Ammon's horn (tissue), 1 donor: ENCODE measurements around the gene SMARCB1.
"Not testable (repeated sequence)": the region's sequence is repeated elsewhere in the genome, so short reads cannot be mapped to it uniquely, and the experiment has no call there.

ENCODE experiments used
- DNase-seq: peaks from one replicate; pipeline ENCODE4 v3.0.0-alpha.2; 2016; ENCODE audit warnings: low spot score

The SMARCB1 gene

GRCh38 chr22:23846081-23846469, 59.3 kb downstream of the SMARCB1 start:
- no peak for DNase-seq

GRCh38 chr22:23847310-23847920, 60.6 kb downstream of the SMARCB1 start:
- DNase-seq: no peak

- DNase-seq: no peak
Observed at GRCh38 chr22:23847991-23848864, 61.5 kb downstream of the SMARCB1 start.

GRCh38 chr22:23849009-23850006, 62.5 kb downstream of the SMARCB1 start:
- DNase-seq: peak; percentile 69

GRCh38 chr22:23850136-23850611, 63.4 kb downstream of the SMARCB1 start:
- no peak for DNase-seq

- peak; percentile 55 for DNase-seq
Observed at GRCh38 chr22:23856721-23857605, 70.2 kb downstream of the SMARCB1 start.

- DNase-seq: peak; percentile 98
Observed at GRCh38 chr22:23857606-23858483, 71.1 kb downstream of the SMARCB1 start, which contains the start of gene SLC2A11. Gene SLC2A11, plus strand, starts transcription at chr22:23857875. Its CDS starts 125 bp downstream, at chr22:23858000.

- DNase-seq: no peak
Observed at GRCh38 chr22:23858484-23858815, 71.7 kb downstream of the SMARCB1 start.

- no peak for DNase-seq
Observed at GRCh38 chr22:23859201-23859600, 72.4 kb downstream of the SMARCB1 start.

GRCh38 chr22:23860187-23860586, 73.4 kb downstream of the SMARCB1 start:
- not testable (repeated sequence) for DNase-seq

GRCh38 chr22:23862103-23862502, 75.3 kb downstream of the SMARCB1 start:
- DNase-seq: no peak

- not testable (repeated sequence) for DNase-seq
Observed at GRCh38 chr22:23864499-23865154, 77.9 kb downstream of the SMARCB1 start.

GRCh38 chr22:23868580-23868979, 81.8 kb downstream of the SMARCB1 start:
- DNase-seq: no peak

GRCh38 chr22:23874871-23875270, 88.1 kb downstream of the SMARCB1 start:
- no peak for DNase-seq

GRCh38 chr22:23875801-23876200, 89.0 kb downstream of the SMARCB1 start:
- DNase-seq: no peak

- DNase-seq: no peak
Observed at GRCh38 chr22:23877566-23877965, 90.8 kb downstream of the SMARCB1 start.

- peak; percentile 41 for DNase-seq
Observed at GRCh38 chr22:23878219-23878618, 91.5 kb downstream of the SMARCB1 start.

GRCh38 chr22:23882370-23882769, 95.6 kb downstream of the SMARCB1 start:
- DNase-seq: no peak

- DNase-seq: no peak
Observed at GRCh38 chr22:23883658-23884057, 96.9 kb downstream of the SMARCB1 start.
